IMR-90 (cell line): ENCODE data around the gene ADPRHL1. TPM values are rescaled to one million over a fixed set of nuclear protein-coding genes. Genes with fewer than 3 reads are reported as not detected.

Experiments used
- ATAC-seq: fragments of 200-7000 bp; cut with Tn5 transposase; 2 replicates; pipeline ENCODE4 v1.9.1; 2020; ENCODE audit warnings: low read depth, mild to moderate bottlenecking, moderate library complexity
- BruUV-seq: library from RNA; stranded (reverse); fragments of 400-500 nt; replicated peaks from 2 replicates; lab custom pipeline; 2021; lab: Mats Ljungman, UMichigan
- CTCF ChIA-PET: fragments of 300-600 bp; formaldehyde crosslinking; extraction: SDS; loops from one replicate; lab custom pipeline; 2021; ENCODE audit warnings: antibody characterized with exemption; lab: Yijun Ruan, JAX
- POLR2A ChIA-PET: fragments of 300-600 bp; sonication (Branson Sonifier 250); formaldehyde crosslinking; loops from one replicate; lab custom pipeline; 2022; ENCODE audit warnings: antibody characterized with exemption; ENCODE audit not compliant: unreplicated experiment; lab: Charles Lee
- DNase-seq: peaks from one replicate; pipeline ENCODE4 v3.0.0; 2013
- H2AFZ ChIP-seq: replicated peaks from 2 replicates; pipeline ENCODE3; 2013; ENCODE audit warnings: low read length, mild to moderate bottlenecking; ENCODE audit not compliant: poor library complexity
- H2AK5ac ChIP-seq: 2 replicates; pipeline ENCODE4 v1.6.1; 2013; ENCODE audit warnings: low read depth, low read length, inconsistent platforms
- H2AK9ac ChIP-seq: replicated peaks from 2 replicates; pipeline ENCODE3; 2013; ENCODE audit warnings: mild to moderate bottlenecking, low read depth, low read length, moderate library complexity; ENCODE audit not compliant: poor library complexity
- H2BK120ac ChIP-seq: 2 replicates; pipeline ENCODE4 v1.6.1; 2013; ENCODE audit warnings: low read depth, low read length, inconsistent platforms
- H2BK15ac ChIP-seq: 3 replicates; pipeline ENCODE4 v1.6.1; 2013; ENCODE audit warnings: low read depth, low read length, inconsistent platforms
- H2BK20ac ChIP-seq: 2 replicates; pipeline ENCODE4 v1.6.1; 2013; ENCODE audit warnings: low read depth, mild to moderate bottlenecking, inconsistent platforms, low read length, moderate library complexity
- H2BK5ac ChIP-seq: 2 replicates; pipeline ENCODE4 v1.6.1; 2013; ENCODE audit warnings: mild to moderate bottlenecking, low read depth, low read length, inconsistent platforms; ENCODE audit not compliant: poor library complexity, severe bottlenecking
- H3K14ac ChIP-seq: replicated peaks from 2 replicates; pipeline ENCODE4 v1.6.1; 2013; ENCODE audit warnings: low read depth, low read length, inconsistent platforms
- H3K18ac ChIP-seq: 2 replicates; pipeline ENCODE4 v1.6.1; 2013; ENCODE audit warnings: low read depth, low read length, control low read depth
- H3K23ac ChIP-seq: 2 replicates; pipeline ENCODE4 v1.6.1; 2013; ENCODE audit warnings: low read depth, low read length, inconsistent platforms
- H3K27ac ChIP-seq: 2 replicates; pipeline ENCODE4 v1.5.1; 2013; ENCODE audit warnings: mild to moderate bottlenecking, control low read depth, low read length; ENCODE audit not compliant: insufficient read depth
- H3K27me3 ChIP-seq: 2 replicates; pipeline ENCODE4 v1.6.1; 2013; ENCODE audit warnings: low read length; ENCODE audit not compliant: control insufficient read depth, insufficient read depth
- H3K36me3 ChIP-seq: 2 replicates; pipeline ENCODE4 v1.6.1; 2013; ENCODE audit warnings: low read length, mixed read lengths; ENCODE audit not compliant: control insufficient read depth, insufficient read depth
- H3K4ac ChIP-seq: 2 replicates; pipeline ENCODE4 v1.6.1; 2013; ENCODE audit warnings: low read depth, low read length, inconsistent platforms
- H3K4me1 ChIP-seq: 2 replicates; pipeline ENCODE4 v1.6.1; 2013; ENCODE audit warnings: low read length, mixed read lengths; ENCODE audit not compliant: control insufficient read depth, insufficient read depth
- H3K4me2 ChIP-seq: 2 replicates; pipeline ENCODE4 v1.6.1; 2013; ENCODE audit warnings: low read depth, mild to moderate bottlenecking, control low read depth, low read length, moderate library complexity
- H3K4me3 ChIP-seq: 2 replicates; pipeline ENCODE4 v1.5.1; 2013; ENCODE audit warnings: low read depth, mild to moderate bottlenecking, control low read depth, low read length, moderate library complexity; ENCODE audit not compliant: insufficient read depth
- H3K56ac ChIP-seq: 2 replicates; pipeline ENCODE4 v1.6.1; 2013; ENCODE audit warnings: low read length, inconsistent platforms; ENCODE audit not compliant: insufficient read depth; ENCODE audit errors: extremely low read depth
- H3K79me1 ChIP-seq, 2 experiments: 2 replicates each; pipeline ENCODE4 v1.6.1; 2013; ENCODE audit warnings: low read length in 2 of 2, inconsistent platforms in 1 of 2, low read depth in 1 of 2
- H3K9ac ChIP-seq: 2 replicates; pipeline ENCODE4 v1.6.1; 2013; ENCODE audit warnings: low read depth, low read length, control low read depth
- H3K9me1 ChIP-seq: 2 replicates; pipeline ENCODE4 v1.6.1; 2013; ENCODE audit warnings: low read length, inconsistent platforms; ENCODE audit not compliant: insufficient read depth
- H3K9me3 ChIP-seq: 2 replicates; pipeline ENCODE4 v1.6.1; 2013; ENCODE audit warnings: low read length; ENCODE audit not compliant: control insufficient read depth, insufficient read depth
- H4K20me1 ChIP-seq: 2 replicates; pipeline ENCODE4 v1.6.1; 2013; ENCODE audit warnings: low read length, inconsistent platforms; ENCODE audit not compliant: insufficient read depth
- H4K5ac ChIP-seq: 2 replicates; pipeline ENCODE4 v1.6.1; 2013; ENCODE audit warnings: mild to moderate bottlenecking, low read depth, low read length, control low read depth
- H4K8ac ChIP-seq, 2 experiments: 2 replicates each; pipeline ENCODE4 v1.6.1; 2013; ENCODE audit warnings: low read depth in 2 of 2, low read length in 2 of 2, control low read depth in 1 of 2, inconsistent platforms in 1 of 2
- H4K91ac ChIP-seq: 2 replicates; pipeline ENCODE4 v1.6.1; 2013; ENCODE audit warnings: low read depth, low read length, inconsistent platforms; ENCODE audit not compliant: insufficient read depth
- CHD1 ChIP-seq: IDR thresholded peaks from 2 replicates; pipeline ENCODE4 v1.6.1; 2012; ENCODE audit warnings: low read depth, low read length, improper control_type of control experiment
- CTCF ChIP-seq: conservative IDR thresholded peaks from 2 replicates; pipeline ENCODE4 v1.5.1; 2012; ENCODE audit warnings: mild to moderate bottlenecking, low read depth, low read length, improper control_type of control experiment
- MAFK ChIP-seq: IDR thresholded peaks from 2 replicates; pipeline ENCODE4 v1.6.1; 2012; ENCODE audit warnings: low read depth, low read length, improper control_type of control experiment
- MXI1 ChIP-seq: IDR thresholded peaks from 2 replicates; pipeline ENCODE4 v1.6.1; 2012; ENCODE audit warnings: low read depth, mild to moderate bottlenecking, low read length, moderate library complexity, borderline replicate concordance
- RCOR1 ChIP-seq: IDR thresholded peaks from 2 replicates; pipeline ENCODE4 v1.6.1; 2012; ENCODE audit warnings: mild to moderate bottlenecking, low read length, improper control_type of control experiment; ENCODE audit not compliant: insufficient replicate concordance
- WGBS, 2 experiments: methylation state at CpG; one replicate each; pipeline versions ENCODE4 v1.1.5 to v1.1.7; 2013; ENCODE audit warnings: missing lambda C conversion rate in 2 of 2; ENCODE audit not compliant: insufficient read length in 1 of 2; ENCODE audit errors: extremely low coverage in 2 of 2; 5-methylcytosine and 5-hydroxymethylcytosine counted together
- dilution Hi-C: fragments of 300-500 bp; cut with HindIII; formaldehyde crosslinking; loops from one replicate; pipeline ENCODE4 v1.14.3; 2018; ENCODE audit warnings: low sequenced_read_pairs; ENCODE audit not compliant: unreplicated experiment
- in situ Hi-C: fragments of 300-500 bp; cut with MboI; formaldehyde crosslinking; loops from 3 replicates; pipeline ENCODE4 v1.14.3; 2019; ENCODE audit warnings: low sequenced_read_pairs, inconsistent platforms, mixed read lengths
- intact Hi-C: fragments of 100-400 bp; cut with micrococcal nuclease; formaldehyde crosslinking; loops from 2 replicates; pipeline ENCODE4 v1.10.0; 2022
- polyA plus RNA-seq, 3 experiments: library from polyadenylated mRNA; depleted of rRNA; stranded (reverse); fragments of >200 nt; gene quantifications; 2 replicates each; pipeline ENCODE4 v1.2.3, GENCODE V29; 2012; ENCODE audit warnings: low replicate concordance in 1 of 3
- total RNA-seq: library from RNA; depleted of rRNA; stranded (reverse); fragments of >200 nt; gene quantifications from 2 replicates; pipeline ENCODE4 v1.2.3, GENCODE V29; 2012

Gene ADPRHL1
- total and polyA plus RNA-seq, 2 of the 4 experiments (the other 2 are of a cell fraction), result 0.36 to 0.67 TPM

DNA sequence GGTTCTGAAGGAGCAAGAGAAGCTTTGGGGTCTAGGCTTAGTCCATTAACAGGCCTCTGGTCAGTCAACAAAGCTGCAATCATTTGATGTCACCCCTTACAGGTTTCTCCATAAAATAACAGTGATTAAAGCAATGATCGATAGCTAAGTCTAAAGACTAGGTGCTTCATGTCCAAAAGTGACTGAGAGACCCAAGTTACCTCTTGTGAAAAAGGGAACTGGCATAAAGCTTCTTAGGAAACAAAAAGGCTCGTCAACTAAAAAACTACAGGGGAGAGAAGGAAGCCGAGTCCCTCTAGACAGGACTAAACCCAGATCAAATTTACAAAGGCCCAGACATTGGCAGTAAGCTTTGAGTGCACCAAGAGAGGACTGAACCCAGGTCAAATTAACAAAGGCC, 35.0 kb upstream of the ADPRHL1 start:
- no peak overlapping the region for H2BK20ac ChIP-seq
- no peak overlapping the region for H3K18ac ChIP-seq
- H3K56ac ChIP-seq, result no peak overlapping the region
- TF ChIP-seq MXI1, result no peak
- TF ChIP-seq CHD1, result no peak
- TF ChIP-seq MAFK, result no peak
- TF ChIP-seq CTCF, result no peak
- TF ChIP-seq RCOR1, result no peak
- no peak overlapping the region for H2BK120ac ChIP-seq
- ChIA-PET POLR2A (no interaction called here), CTCF (interaction anchor here (1.0 kb wide), 1 partner anchor 10 kb away, joined by 3 read pairs; no protein-coding TSS in a partner anchor)
- H3K4me2 ChIP-seq, result no peak overlapping the region
- no peak overlapping the region for H2BK15ac ChIP-seq
- peaks cover 39 to 72% of the 10 kb centered on the region in 2 experiments for H3K79me1 ChIP-seq
- H3K23ac ChIP-seq, result peak overlapping the region; percentile 69; the same call in 1 of the 2 replicates
- H3K9me3 ChIP-seq, result no peaks in the 10 kb centered on the region
- no CpG with 5 or more reads among the region's 3 CpGs for WGBS, 2 experiments
- H3K9ac ChIP-seq, result no peak overlapping the region
- H3K4me3 ChIP-seq, result no peak overlapping the region
- H3K4ac ChIP-seq, result no peak overlapping the region
- peaks cover 9% of the 10 kb centered on the region; the same call in 1 of the 2 replicates for H3K36me3 ChIP-seq
- H2BK5ac ChIP-seq, result no peak overlapping the region
- no peaks in the 10 kb centered on the region for H3K27me3 ChIP-seq
- no peak overlapping the region for H4K8ac ChIP-seq
- in situ Hi-C loops, result no loop called here
- H3K9me1 ChIP-seq, result peaks cover 20% of the 10 kb centered on the region
- no peak overlapping the region for H4K5ac ChIP-seq
- H2AK5ac ChIP-seq, result no peak overlapping the region
- no TSS peak for BruUV-seq
- H4K20me1 ChIP-seq, result peaks cover 64% of the 10 kb centered on the region
- H3K27ac ChIP-seq, result no peak overlapping the region
- H3K4me1 ChIP-seq, result peaks cover 6% of the 10 kb centered on the region; the same call in 1 of the 2 replicates
- H3K14ac ChIP-seq, result no peak overlapping the region
- dilution Hi-C loops, result no loop called here
- no peak overlapping the region for H2AFZ ChIP-seq
- H4K91ac ChIP-seq, result no peak overlapping the region
- DNase-seq (no peak), ATAC-seq (no peak)
- H2AK9ac ChIP-seq, result no peak overlapping the region
- intact Hi-C loops, result loop anchor here (1.0 kb wide), 1 partner anchor 10 kb away; no protein-coding TSS in a partner anchor
